Measurements from ENCODE around the gene TLE2. TPM values are rescaled to one million over a fixed set of nuclear protein-coding genes. Genes with fewer than 3 reads are reported as not detected.

The TLE2 gene
- total and polyA plus RNA-seq, 9 of the 15 experiments (the other 6 are each of a cell fraction or from before 2014, with no cell fraction given): 0.35 to 13.1 (median 6.2) TPM

- no peak for TF ChIP-seq SMAD3 (CRISPR knock-in tag; conservative IDR thresholded peaks at IDR 0.05)
- no peak for TF ChIP-seq ZNF444 (CRISPR knock-in tag; IDR thresholded peaks at IDR 0.05)
- TF ChIP-seq POLR2A (conservative IDR thresholded peaks at IDR 0.05): peak; percentile 73
- TF ChIP-seq, protein P1, sequence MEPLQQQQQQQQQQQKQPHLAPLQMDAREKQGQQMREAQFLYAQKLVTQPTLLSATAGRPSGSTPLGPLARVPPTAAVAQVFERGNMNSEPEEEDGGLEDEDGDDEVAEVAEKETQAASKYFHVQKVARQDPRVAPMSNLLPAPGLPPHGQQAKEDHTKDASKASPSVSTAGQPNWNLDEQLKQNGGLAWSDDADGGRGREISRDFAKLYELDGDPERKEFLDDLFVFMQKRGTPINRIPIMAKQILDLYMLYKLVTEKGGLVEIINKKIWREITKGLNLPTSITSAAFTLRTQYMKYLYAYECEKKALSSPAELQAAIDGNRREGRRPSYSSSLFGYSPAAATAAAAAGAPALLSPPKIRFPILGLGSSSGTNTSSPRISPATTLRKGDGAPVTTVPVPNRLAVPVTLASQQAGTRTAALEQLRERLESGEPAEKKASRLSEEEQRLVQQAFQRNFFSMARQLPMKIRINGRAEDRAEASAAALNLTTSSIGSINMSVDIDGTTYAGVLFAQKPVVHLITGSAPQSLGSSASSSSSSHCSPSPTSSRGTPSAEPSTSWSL (CRISPR knock-in tag; IDR thresholded peaks at IDR 0.05; ENCODE audit: borderline replicate concordance): no peak
- peak; percentile 38; the same call in 1 of the 2 replicates for TF ChIP-seq CTBP1 (IDR thresholded peaks at IDR 0.05; ENCODE audit: borderline replicate concordance)
- peak; percentile 96 for TF ChIP-seq TBP (optimal IDR thresholded peaks at IDR 0.05; ENCODE audit: low read depth, low read length)
- TF ChIP-seq GABPB2 (CRISPR knock-in tag; conservative IDR thresholded peaks at IDR 0.05): no peak
- TF ChIP-seq HMG20B (CRISPR knock-in tag; IDR thresholded peaks at IDR 0.05): no peak
- TF ChIP-seq MBD2 (IDR thresholded peaks at IDR 0.05; ENCODE audit: borderline replicate concordance, low read depth): peak; percentile 24; the same call in 1 of the 2 replicates
- TF ChIP-seq RAD21 (CRISPR knock-in tag; conservative IDR thresholded peaks at IDR 0.05 in 1 of 2, IDR thresholded peaks at IDR 0.05 in 1 of 2): peak in 1 of 2 experiments; percentile 9; a peak in 1 of 4 replicates
- no peak for TF ChIP-seq BDP1 (IDR thresholded peaks at IDR 0.05; ENCODE audit: insufficient read depth, insufficient read length)
- no peak for TF ChIP-seq ZNF764 (CRISPR knock-in tag; IDR thresholded peaks at IDR 0.05; ENCODE audit: low read depth)
- TF ChIP-seq, protein P2, sequence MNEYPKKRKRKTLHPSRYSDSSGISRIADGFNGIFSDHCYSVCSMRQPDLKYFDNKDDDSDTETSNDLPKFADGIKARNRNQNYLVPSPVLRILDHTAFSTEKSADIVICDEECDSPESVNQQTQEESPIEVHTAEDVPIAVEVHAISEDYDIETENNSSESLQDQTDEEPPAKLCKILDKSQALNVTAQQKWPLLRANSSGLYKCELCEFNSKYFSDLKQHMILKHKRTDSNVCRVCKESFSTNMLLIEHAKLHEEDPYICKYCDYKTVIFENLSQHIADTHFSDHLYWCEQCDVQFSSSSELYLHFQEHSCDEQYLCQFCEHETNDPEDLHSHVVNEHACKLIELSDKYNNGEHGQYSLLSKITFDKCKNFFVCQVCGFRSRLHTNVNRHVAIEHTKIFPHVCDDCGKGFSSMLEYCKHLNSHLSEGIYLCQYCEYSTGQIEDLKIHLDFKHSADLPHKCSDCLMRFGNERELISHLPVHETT (CRISPR knock-in tag; conservative IDR thresholded peaks at IDR 0.05 in 1 of 2, IDR thresholded peaks at IDR 0.05 in 1 of 2): peak in 1 of 2 experiments; percentile 87; a peak in 2 of 4 replicates
- TF ChIP-seq FOXP1 (CRISPR knock-in tag; IDR thresholded peaks at IDR 0.05): no peak
- TF ChIP-seq GATAD2B (IDR thresholded peaks at IDR 0.05; ENCODE audit: borderline replicate concordance): 0 out of 2 replicates have a peak, but pooled peaks have one; percentile 19
- TF ChIP-seq, protein P3, sequence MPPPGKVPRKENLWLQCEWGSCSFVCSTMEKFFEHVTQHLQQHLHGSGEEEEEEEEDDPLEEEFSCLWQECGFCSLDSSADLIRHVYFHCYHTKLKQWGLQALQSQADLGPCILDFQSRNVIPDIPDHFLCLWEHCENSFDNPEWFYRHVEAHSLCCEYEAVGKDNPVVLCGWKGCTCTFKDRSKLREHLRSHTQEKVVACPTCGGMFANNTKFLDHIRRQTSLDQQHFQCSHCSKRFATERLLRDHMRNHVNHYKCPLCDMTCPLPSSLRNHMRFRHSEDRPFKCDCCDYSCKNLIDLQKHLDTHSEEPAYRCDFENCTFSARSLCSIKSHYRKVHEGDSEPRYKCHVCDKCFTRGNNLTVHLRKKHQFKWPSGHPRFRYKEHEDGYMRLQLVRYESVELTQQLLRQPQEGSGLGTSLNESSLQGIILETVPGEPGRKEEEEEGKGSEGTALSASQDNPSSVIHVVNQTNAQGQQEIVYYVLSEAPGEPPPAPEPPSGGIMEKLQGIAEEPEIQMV (tag; conservative IDR thresholded peaks at IDR 0.05; ENCODE audit: low read depth): no peak
- TF ChIP-seq SMARCB1 (IDR thresholded peaks at IDR 0.05; ENCODE audit: insufficient read length, low read depth): no peak
- no peak for TF ChIP-seq ZNF24 (IDR thresholded peaks at IDR 0.05)
- TF ChIP-seq IRF2 (CRISPR knock-in tag; IDR thresholded peaks at IDR 0.05): no peak
- TF ChIP-seq, protein P4, sequence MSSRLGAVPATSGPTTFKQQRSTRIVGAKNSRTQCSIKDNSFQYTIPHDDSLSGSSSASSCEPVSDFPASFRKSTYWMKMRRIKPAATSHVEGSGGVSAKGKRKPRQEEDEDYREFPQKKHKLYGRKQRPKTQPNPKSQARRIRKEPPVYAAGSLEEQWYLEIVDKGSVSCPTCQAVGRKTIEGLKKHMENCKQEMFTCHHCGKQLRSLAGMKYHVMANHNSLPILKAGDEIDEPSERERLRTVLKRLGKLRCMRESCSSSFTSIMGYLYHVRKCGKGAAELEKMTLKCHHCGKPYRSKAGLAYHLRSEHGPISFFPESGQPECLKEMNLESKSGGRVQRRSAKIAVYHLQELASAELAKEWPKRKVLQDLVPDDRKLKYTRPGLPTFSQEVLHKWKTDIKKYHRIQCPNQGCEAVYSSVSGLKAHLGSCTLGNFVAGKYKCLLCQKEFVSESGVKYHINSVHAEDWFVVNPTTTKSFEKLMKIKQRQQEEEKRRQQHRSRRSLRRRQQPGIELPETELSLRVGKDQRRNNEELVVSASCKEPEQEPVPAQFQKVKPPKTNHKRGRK (tag; IDR thresholded peaks at IDR 0.05): no peak
- no peak for TF ChIP-seq EWSR1 (IDR thresholded peaks at IDR 0.05; ENCODE audit: borderline replicate concordance, low read depth, partially characterized antibody)
- no peak for TF ChIP-seq ILK (tag; IDR thresholded peaks at IDR 0.05; ENCODE audit: borderline replicate concordance, low read depth)
Observed at GRCh38 chr19:3036119-3036976, 7.3 kb upstream of the TLE2 start (continued).
